Posterior cingulate gyrus (tissue), 11 donors: ENCODE measurements around the gene CDH5.

Source experiments
- DNase-seq, 10 donors: peaks; one replicate each; pipeline versions ENCODE4 v3.0.0 to v3.0.0-alpha.2; 2020 to 2021; ENCODE audit warnings: mixed read lengths in 3 of 10
- intact Hi-C: fragments of 100-400 bp; cut with DNase I; formaldehyde crosslinking; loops from one replicate; pipeline ENCODE4 v1.15.1; 2023

CDH5 gene

GRCh38 chr16:66388350-66389139, 22.1 kb downstream of the CDH5 start:
- intact Hi-C loops, result no loop called here
- DNase-seq, result peak in 1 of 10 donors; percentile 30

GRCh38 chr16:66389256-66390176, 23.0 kb downstream of the CDH5 start:
- intact Hi-C loops, result no loop called here
- peak in 1 of 10 donors; percentile 51 for DNase-seq

GRCh38 chr16:66390346-66391108, 24.0 kb downstream of the CDH5 start:
- intact Hi-C loops, result no loop called here
- peak in 1 of 10 donors; percentile 21 for DNase-seq

GRCh38 chr16:66391726-66392670, 25.5 kb downstream of the CDH5 start:
- peak in 1 of 10 donors; percentile 49 for DNase-seq

GRCh38 chr16:66395806-66396555, 29.5 kb downstream of the CDH5 start:
- no peak for DNase-seq
- intact Hi-C loops, result no loop called here

More at GRCh38 chr16:66391726-66392670, 25.5 kb downstream of the CDH5 start:
- intact Hi-C loops, result no loop called here

GRCh38 chr16:66397736-66398433, 31.4 kb downstream of the CDH5 start:
- intact Hi-C loops, result no loop called here
- no peak for DNase-seq

GRCh38 chr16:66399031-66399430, 32.5 kb downstream of the CDH5 start:
- intact Hi-C loops, result no loop called here

GRCh38 chr16:66399930-66400329, 33.4 kb downstream of the CDH5 start:
- intact Hi-C loops, result no loop called here
- DNase-seq, result no peak

More at GRCh38 chr16:66399031-66399430, 32.5 kb downstream of the CDH5 start:
- DNase-seq, result no peak

- intact Hi-C loops, result no loop called here
Observed at GRCh38 chr16:66400503-66401380, 34.3 kb downstream of the CDH5 start.

GRCh38 chr16:66401610-66402009, 35.1 kb downstream of the CDH5 start:
- DNase-seq, result no peak

More at GRCh38 chr16:66400503-66401380, 34.3 kb downstream of the CDH5 start:
- DNase-seq, result no peak

GRCh38 chr16:66402166-66402565, 35.7 kb downstream of the CDH5 start:
- intact Hi-C loops, result no loop called here
- DNase-seq, result no peak

More at GRCh38 chr16:66401610-66402009, 35.1 kb downstream of the CDH5 start:
- intact Hi-C loops, result no loop called here

GRCh38 chr16:66402591-66403230, 36.2 kb downstream of the CDH5 start:
- intact Hi-C loops, result no loop called here
- DNase-seq, result no peak

- DNase-seq, result no peak
- intact Hi-C loops, result no loop called here
Observed at GRCh38 chr16:66403531-66404145, 37.1 kb downstream of the CDH5 start.

- no peak for DNase-seq
- intact Hi-C loops, result loop anchor here (5.0 kb wide), 1 partner anchor 197 kb away; the partner anchor contains the start of gene CMTM3
Observed at GRCh38 chr16:66405057-66405783, 38.7 kb downstream of the CDH5 start.

GRCh38 chr16:66406534-66407221, 40.2 kb downstream of the CDH5 start:
- intact Hi-C loops, result loop anchor here (1.0 to 5.0 kb wide), 4 partner anchors 77 to 460 kb away; partner anchors contain the start of gene CMTM3
- peak; percentile 74 to 97 (median 92) for DNase-seq
